GM12878 (cell line): ENCODE data around the gene ETAA1.

Experiments
- CHD4 ChIP-seq: fragments of 200-600 bp; sonication (generic); IDR thresholded peaks from 2 replicates; pipeline ENCODE4 v1.6.1; 2016; ENCODE audit warnings: mild to moderate bottlenecking
- IRF5 ChIP-seq: fragments of 450-650 bp; IDR thresholded peaks from 2 replicates; pipeline ENCODE4 v1.6.1; 2017; ENCODE audit warnings: borderline replicate concordance
- POLR2AphosphoS5 ChIP-seq: IDR thresholded peaks from 2 replicates; pipeline ENCODE4 v1.6.1; 2011; ENCODE audit warnings: mild to moderate bottlenecking, low read length, inconsistent platforms
- TF ChIP-seq, protein P1 (sequence below): IDR thresholded peaks from 2 replicates; pipeline ENCODE4 v1.6.1; 2012; ENCODE audit warnings: mild to moderate bottlenecking, low read depth, low read length
- TF ChIP-seq, protein P2 (sequence below), 3 experiments: IDR thresholded peaks in 2 of 3; conservative IDR thresholded peaks in 1 of 3; 2 replicates each; pipeline ENCODE4 v1.5.1; 2011; ENCODE audit warnings: low read depth in 3 of 3, low read length in 3 of 3, mild to moderate bottlenecking in 3 of 3, control low read depth in 2 of 3, moderate library complexity in 2 of 3, inconsistent platforms in 1 of 3, mixed read lengths in 1 of 3; ENCODE audit not compliant: control insufficient read depth in 2 of 3, insufficient read depth in 1 of 3; ENCODE audit errors: extremely low read depth in 1 of 3

DNA sequence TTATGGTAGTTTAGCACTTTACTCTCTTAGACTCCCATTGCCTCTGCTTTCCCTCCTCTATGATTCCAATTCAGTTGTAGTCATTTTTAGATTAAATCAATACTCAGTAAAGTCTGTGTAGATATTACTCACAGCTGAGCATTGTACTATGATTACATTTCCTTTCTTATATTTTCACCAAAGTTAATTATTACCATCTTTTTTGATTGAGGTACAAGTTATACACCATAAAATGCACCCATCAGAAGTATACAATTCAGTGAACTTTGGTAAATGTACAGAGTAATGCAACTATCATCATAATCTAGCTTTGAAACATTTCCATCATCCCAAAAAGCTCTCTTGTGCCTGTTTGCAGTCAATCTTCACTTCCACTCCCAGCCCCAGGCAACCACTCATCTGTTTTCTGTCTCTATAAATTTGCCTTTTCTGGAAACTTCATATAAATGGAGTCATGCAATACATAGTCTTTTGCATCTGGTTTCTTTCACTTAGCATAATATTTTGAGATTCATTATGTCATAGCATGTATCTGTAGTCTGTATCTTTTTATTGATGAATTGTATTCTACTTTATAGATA is 30.2 kb upstream of the ETAA1 start:
- TF ChIP-seq IRF5 = no peak
- TF ChIP-seq CHD4 = no peak
- TF ChIP-seq, protein P1, sequence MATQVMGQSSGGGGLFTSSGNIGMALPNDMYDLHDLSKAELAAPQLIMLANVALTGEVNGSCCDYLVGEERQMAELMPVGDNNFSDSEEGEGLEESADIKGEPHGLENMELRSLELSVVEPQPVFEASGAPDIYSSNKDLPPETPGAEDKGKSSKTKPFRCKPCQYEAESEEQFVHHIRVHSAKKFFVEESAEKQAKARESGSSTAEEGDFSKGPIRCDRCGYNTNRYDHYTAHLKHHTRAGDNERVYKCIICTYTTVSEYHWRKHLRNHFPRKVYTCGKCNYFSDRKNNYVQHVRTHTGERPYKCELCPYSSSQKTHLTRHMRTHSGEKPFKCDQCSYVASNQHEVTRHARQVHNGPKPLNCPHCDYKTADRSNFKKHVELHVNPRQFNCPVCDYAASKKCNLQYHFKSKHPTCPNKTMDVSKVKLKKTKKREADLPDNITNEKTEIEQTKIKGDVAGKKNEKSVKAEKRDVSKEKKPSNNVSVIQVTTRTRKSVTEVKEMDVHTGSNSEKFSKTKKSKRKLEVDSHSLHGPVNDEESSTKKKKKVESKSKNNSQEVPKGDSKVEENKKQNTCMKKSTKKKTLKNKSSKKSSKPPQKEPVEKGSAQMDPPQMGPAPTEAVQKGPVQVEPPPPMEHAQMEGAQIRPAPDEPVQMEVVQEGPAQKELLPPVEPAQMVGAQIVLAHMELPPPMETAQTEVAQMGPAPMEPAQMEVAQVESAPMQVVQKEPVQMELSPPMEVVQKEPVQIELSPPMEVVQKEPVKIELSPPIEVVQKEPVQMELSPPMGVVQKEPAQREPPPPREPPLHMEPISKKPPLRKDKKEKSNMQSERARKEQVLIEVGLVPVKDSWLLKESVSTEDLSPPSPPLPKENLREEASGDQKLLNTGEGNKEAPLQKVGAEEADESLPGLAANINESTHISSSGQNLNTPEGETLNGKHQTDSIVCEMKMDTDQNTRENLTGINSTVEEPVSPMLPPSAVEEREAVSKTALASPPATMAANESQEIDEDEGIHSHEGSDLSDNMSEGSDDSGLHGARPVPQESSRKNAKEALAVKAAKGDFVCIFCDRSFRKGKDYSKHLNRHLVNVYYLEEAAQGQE = no peak
- TF ChIP-seq, protein P2, sequence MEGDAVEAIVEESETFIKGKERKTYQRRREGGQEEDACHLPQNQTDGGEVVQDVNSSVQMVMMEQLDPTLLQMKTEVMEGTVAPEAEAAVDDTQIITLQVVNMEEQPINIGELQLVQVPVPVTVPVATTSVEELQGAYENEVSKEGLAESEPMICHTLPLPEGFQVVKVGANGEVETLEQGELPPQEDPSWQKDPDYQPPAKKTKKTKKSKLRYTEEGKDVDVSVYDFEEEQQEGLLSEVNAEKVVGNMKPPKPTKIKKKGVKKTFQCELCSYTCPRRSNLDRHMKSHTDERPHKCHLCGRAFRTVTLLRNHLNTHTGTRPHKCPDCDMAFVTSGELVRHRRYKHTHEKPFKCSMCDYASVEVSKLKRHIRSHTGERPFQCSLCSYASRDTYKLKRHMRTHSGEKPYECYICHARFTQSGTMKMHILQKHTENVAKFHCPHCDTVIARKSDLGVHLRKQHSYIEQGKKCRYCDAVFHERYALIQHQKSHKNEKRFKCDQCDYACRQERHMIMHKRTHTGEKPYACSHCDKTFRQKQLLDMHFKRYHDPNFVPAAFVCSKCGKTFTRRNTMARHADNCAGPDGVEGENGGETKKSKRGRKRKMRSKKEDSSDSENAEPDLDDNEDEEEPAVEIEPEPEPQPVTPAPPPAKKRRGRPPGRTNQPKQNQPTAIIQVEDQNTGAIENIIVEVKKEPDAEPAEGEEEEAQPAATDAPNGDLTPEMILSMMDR (IDR thresholded peaks at IDR 0.05 in 2 of 3, conservative IDR thresholded peaks at IDR 0.05 in 1 of 3; ENCODE audit: control insufficient read depth in 2 of 3, extremely low read depth in 1 of 3, insufficient read depth in 1 of 3, low read depth in 3 of 3, low read length in 3 of 3) = no peak
- TF ChIP-seq POLR2AphosphoS5 = no peak
